OCI-LY7 (cell line): ENCODE data around the gene IL2RA. TPM values are rescaled to one million over a fixed set of nuclear protein-coding genes. Genes with fewer than 3 reads are reported as not detected.
A peak's percentile ranks its signal among the peaks of the same experiment; 100 is the strongest.

Source experiments
- BruUV-seq: library from RNA; stranded (reverse); fragments of 400-500 nt; replicated peaks from 2 replicates; lab custom pipeline; 2021; lab: Mats Ljungman, UMichigan
- CTCF ChIA-PET: fragments of 300-600 bp; sonication (Branson Sonifier 250); formaldehyde crosslinking; loops from one replicate; lab custom pipeline; 2022; ENCODE audit warnings: antibody characterized with exemption; ENCODE audit not compliant: unreplicated experiment; lab: Charles Lee
- POLR2A ChIA-PET: fragments of 300-600 bp; sonication (Branson Sonifier 250); formaldehyde crosslinking; loops from one replicate; lab custom pipeline; 2022; ENCODE audit warnings: antibody characterized with exemption; lab: Charles Lee
- DNase-seq: peaks from one replicate; pipeline ENCODE4 v3.0.0-alpha.2; 2015; ENCODE audit warnings: low spot score
- H2AFZ ChIP-seq: fragments of 200-600 bp; sonication (generic), shearing (Covaris generic); 2 replicates; pipeline ENCODE4 v1.6.1; 2014; ENCODE audit warnings: mild to moderate bottlenecking, antibody characterized with exemption, low read length, moderate library complexity
- H3K27ac ChIP-seq: fragments of 200-600 bp; sonication (generic); 2 replicates; pipeline ENCODE4 v1.5.1; 2014; ENCODE audit warnings: mixed run types, low read depth, mild to moderate bottlenecking, moderate library complexity, low read length, inconsistent platforms; ENCODE audit not compliant: poor library complexity, severe bottlenecking
- H3K36me3 ChIP-seq: fragments of 200-600 bp; sonication (generic); 2 replicates; pipeline ENCODE4 v1.6.1; 2014; ENCODE audit warnings: mild to moderate bottlenecking, antibody characterized with exemption, low read length, moderate library complexity, mixed read lengths; ENCODE audit not compliant: insufficient read depth
- H3K4me1 ChIP-seq: fragments of 200-600 bp; sonication (generic); 2 replicates; pipeline ENCODE4 v1.5.1; 2014; ENCODE audit warnings: mild to moderate bottlenecking, low read length; ENCODE audit not compliant: insufficient read depth, poor library complexity, severe bottlenecking
- H3K4me2 ChIP-seq: fragments of 200-600 bp; sonication (generic); 2 replicates; pipeline ENCODE4 v1.6.1; 2014; ENCODE audit warnings: mild to moderate bottlenecking, low read length
- H3K4me3 ChIP-seq: fragments of 200-600 bp; sonication (generic); 2 replicates; pipeline ENCODE4 v1.5.1; 2014; ENCODE audit warnings: mild to moderate bottlenecking, low read depth, low read length; ENCODE audit not compliant: poor library complexity, severe bottlenecking
- H3K79me2 ChIP-seq: fragments of 200-600 bp; sonication (generic); 2 replicates; pipeline ENCODE4 v1.6.1; 2016; ENCODE audit warnings: low read depth, mild to moderate bottlenecking, low read length, moderate library complexity, mixed read lengths; ENCODE audit not compliant: insufficient read depth
- H3K9me2 ChIP-seq: fragments of 200-600 bp; sonication (generic); 2 replicates; pipeline ENCODE4 v1.6.1; 2016; ENCODE audit warnings: mild to moderate bottlenecking, low read length, mixed read lengths; ENCODE audit not compliant: insufficient read depth
- H3K9me3 ChIP-seq: fragments of 200-600 bp; sonication (generic); 2 replicates; pipeline ENCODE4 v1.6.1; 2014; ENCODE audit warnings: mild to moderate bottlenecking, mixed run types, low read length, mixed read lengths
- H4K20me1 ChIP-seq: fragments of 200-600 bp; sonication (generic); 2 replicates; pipeline ENCODE4 v1.6.1; 2014; ENCODE audit warnings: mild to moderate bottlenecking, antibody characterized with exemption, low read length, moderate library complexity, mixed read lengths; ENCODE audit not compliant: insufficient read depth
- EZH2phosphoT487 ChIP-seq: fragments of 200-600 bp; sonication (generic); IDR thresholded peaks from 2 replicates; pipeline ENCODE4 v1.6.1; 2018; ENCODE audit warnings: low read depth, borderline replicate concordance, mild to moderate bottlenecking, mixed run types, antibody characterized with exemption, low read length, moderate library complexity, mixed read lengths
- intact Hi-C: fragments of 100-400 bp; cut with micrococcal nuclease; formaldehyde crosslinking; loops from one replicate; pipeline ENCODE4 v1.10.0; 2022; ENCODE audit not compliant: unreplicated experiment
- total RNA-seq, 2 experiments: library from RNA; depleted of rRNA in 1 of 2; stranded (reverse); fragments of >200 nt in 1 of 2; shearing (Covaris generic) in 1 of 2; gene quantifications; 2 replicates each; pipeline ENCODE4 v1.2.3, GENCODE V29; 2014 to 2022
- TF ChIP-seq, protein P1 (sequence below): fragments of 200-600 bp; sonication (generic); conservative IDR thresholded peaks from 2 replicates; pipeline ENCODE4 v1.5.1; 2014; ENCODE audit warnings: mild to moderate bottlenecking, antibody characterized with exemption, low read length, moderate library complexity, mixed read lengths

The IL2RA gene
- total RNA-seq, 2 experiments from 2014 or later: 22.3 to 24.0 TPM

DNA sequence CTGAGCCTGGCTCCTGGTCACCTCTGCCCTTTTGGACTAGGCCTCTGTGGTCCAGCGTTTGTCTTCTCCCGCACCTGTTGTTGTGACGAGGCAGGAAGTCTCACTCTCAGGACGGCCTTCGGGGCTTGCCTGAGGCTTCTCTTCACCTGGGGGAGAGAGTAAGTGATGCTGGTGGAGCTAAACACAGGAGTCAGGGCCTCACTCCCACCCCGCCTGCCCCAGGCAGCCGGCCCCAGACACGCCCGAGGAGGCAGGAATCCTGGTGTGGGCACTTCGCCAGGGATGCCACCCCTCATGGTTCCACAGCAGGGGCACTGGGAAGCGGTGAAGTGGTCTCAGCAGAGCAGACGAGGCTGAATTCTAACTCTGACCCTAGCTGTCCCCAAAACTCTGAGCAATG is 42.4 kb downstream of the IL2RA start:
- no peaks in the 10 kb centered on the region for H3K9me2 ChIP-seq
- TF ChIP-seq, protein P1, sequence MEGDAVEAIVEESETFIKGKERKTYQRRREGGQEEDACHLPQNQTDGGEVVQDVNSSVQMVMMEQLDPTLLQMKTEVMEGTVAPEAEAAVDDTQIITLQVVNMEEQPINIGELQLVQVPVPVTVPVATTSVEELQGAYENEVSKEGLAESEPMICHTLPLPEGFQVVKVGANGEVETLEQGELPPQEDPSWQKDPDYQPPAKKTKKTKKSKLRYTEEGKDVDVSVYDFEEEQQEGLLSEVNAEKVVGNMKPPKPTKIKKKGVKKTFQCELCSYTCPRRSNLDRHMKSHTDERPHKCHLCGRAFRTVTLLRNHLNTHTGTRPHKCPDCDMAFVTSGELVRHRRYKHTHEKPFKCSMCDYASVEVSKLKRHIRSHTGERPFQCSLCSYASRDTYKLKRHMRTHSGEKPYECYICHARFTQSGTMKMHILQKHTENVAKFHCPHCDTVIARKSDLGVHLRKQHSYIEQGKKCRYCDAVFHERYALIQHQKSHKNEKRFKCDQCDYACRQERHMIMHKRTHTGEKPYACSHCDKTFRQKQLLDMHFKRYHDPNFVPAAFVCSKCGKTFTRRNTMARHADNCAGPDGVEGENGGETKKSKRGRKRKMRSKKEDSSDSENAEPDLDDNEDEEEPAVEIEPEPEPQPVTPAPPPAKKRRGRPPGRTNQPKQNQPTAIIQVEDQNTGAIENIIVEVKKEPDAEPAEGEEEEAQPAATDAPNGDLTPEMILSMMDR: no peak
- no peak for TF ChIP-seq EZH2phosphoT487
- peak overlapping the region; percentile 2 for H3K27ac ChIP-seq
- peaks cover 17% of the 10 kb centered on the region for H3K4me1 ChIP-seq
- no peaks in the 10 kb centered on the region for H3K9me3 ChIP-seq
- H4K20me1 ChIP-seq: no peaks in the 10 kb centered on the region
- no peak overlapping the region for H3K4me3 ChIP-seq
- CTCF ChIA-PET: no interaction called here
- no peak overlapping the region for H3K4me2 ChIP-seq
- BruUV-seq: no TSS peak
- POLR2A ChIA-PET: interaction anchor here (0.9 kb wide), 2 partner anchors 9 to 64 kb away, joined by 3 read pairs; no protein-coding TSS in a partner anchor
- H2AFZ ChIP-seq: no peak overlapping the region
- H3K79me2 ChIP-seq: no peaks in the 10 kb centered on the region
- H3K36me3 ChIP-seq: peaks cover 58% of the 10 kb centered on the region
- peak; percentile 37 for DNase-seq
- intact Hi-C loops: loop anchor here (10.0 kb wide), 1 partner anchor 385 kb away; no protein-coding TSS in a partner anchor

DNA sequence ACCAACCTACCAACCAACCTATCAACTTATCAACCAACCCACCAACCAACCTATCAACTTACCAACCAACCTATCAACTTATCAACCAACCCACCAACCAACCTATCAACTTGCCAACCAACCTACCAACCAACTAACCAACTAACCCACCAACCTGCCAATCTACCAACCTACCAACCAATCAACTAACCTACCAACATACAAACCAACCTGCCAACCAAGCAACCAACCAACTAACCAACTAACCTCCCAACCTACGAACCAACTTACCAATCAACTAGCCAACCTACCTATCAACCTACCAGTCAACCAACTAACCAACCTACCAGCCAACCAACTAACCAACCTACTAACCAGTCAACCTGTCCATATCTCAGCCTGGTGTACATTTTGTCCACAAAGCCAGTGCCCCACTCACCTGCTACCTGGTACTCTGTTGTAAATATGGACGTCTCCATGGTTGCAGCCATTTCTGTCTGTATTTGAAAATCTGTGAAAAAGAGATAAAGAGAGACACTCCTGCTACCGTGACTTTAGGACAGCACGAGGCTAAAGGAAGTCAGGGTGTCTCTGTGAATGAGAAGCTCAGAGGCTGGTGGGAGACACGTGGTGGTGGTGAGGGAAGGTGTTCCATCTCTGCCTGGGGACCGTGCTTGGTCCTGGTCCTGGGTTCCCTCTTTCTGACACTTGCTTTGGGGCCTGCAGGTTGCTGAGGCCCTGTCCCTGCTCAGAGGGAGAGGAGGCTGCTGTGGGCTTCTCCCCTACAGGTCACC is 43.0 kb downstream of the IL2RA start:
- no peaks in the 10 kb centered on the region for H3K9me3 ChIP-seq

More for the DNA sequence above, 43.0 kb downstream of the IL2RA start:
- Histone ChIP-seq H3K27ac (peak overlapping the region; percentile 2), H3K4me1 (peaks cover 23% of the 10 kb centered on the region), H3K4me3 (no peak overlapping the region), H4K20me1 (no peaks in the 10 kb centered on the region), H3K9me2 (no peaks in the 10 kb centered on the region), H3K4me2 (no peak overlapping the region), H3K36me3 (peaks cover 52% of the 10 kb centered on the region), H2AFZ (no peak overlapping the region), H3K79me2 (no peaks in the 10 kb centered on the region)
- BruUV-seq: no TSS peak
- POLR2A ChIA-PET: interaction anchor here (0.9 kb wide), 2 partner anchors 9 to 65 kb away, joined by 3 read pairs; no protein-coding TSS in a partner anchor
- CTCF ChIA-PET: no interaction called here
- TF ChIP-seq EZH2phosphoT487: no peak
- TF ChIP-seq, protein P1: no peak
- peak; percentile 30 for DNase-seq
- intact Hi-C loops: loop anchor here (10.0 kb wide), 1 partner anchor 386 kb away; no protein-coding TSS in a partner anchor
